H9 (cell line): ENCODE results near the gene MREG. TPM values are rescaled to one million over a fixed set of nuclear protein-coding genes. Genes with fewer than 3 reads are reported as not detected.

ENCODE experiments used
- DNase-seq: peaks from one replicate; pipeline ENCODE4 v3.0.0-alpha.2; 2017
- H2AFZ ChIP-seq: one replicate; pipeline ENCODE4 v1.6.1; 2013; ENCODE audit warnings: mild to moderate bottlenecking, low read length, control low read depth, moderate library complexity
- H2AK5ac ChIP-seq: 2 replicates; pipeline ENCODE4 v1.6.1; 2013; ENCODE audit warnings: low read length, control low read depth, mixed read lengths; ENCODE audit not compliant: insufficient read length
- H2BK120ac ChIP-seq: one replicate; pipeline ENCODE4 v1.6.1; 2013; ENCODE audit warnings: low read depth, mild to moderate bottlenecking, low read length, control low read depth, inconsistent platforms; ENCODE audit not compliant: poor library complexity, severe bottlenecking
- H2BK12ac ChIP-seq: 2 replicates; pipeline ENCODE4 v1.6.1; 2013; ENCODE audit warnings: low read length, control low read depth, mixed read lengths, low read depth; ENCODE audit not compliant: insufficient read length
- H2BK15ac ChIP-seq: 2 replicates; pipeline ENCODE4 v1.6.1; 2013; ENCODE audit warnings: low read depth, low read length, control low read depth
- H2BK20ac ChIP-seq: one replicate; pipeline ENCODE4 v1.6.1; 2013; ENCODE audit warnings: low read depth, mild to moderate bottlenecking, low read length, control low read depth, inconsistent platforms; ENCODE audit not compliant: poor library complexity, severe bottlenecking
- H2BK5ac ChIP-seq: 2 replicates; pipeline ENCODE4 v1.6.1; 2013; ENCODE audit warnings: low read length, control low read depth, mixed read lengths; ENCODE audit not compliant: insufficient read length
- H3K14ac ChIP-seq: 2 replicates; pipeline ENCODE4 v1.6.1; 2013; ENCODE audit warnings: low read length, control low read depth; ENCODE audit not compliant: insufficient read depth
- H3K18ac ChIP-seq: 2 replicates; pipeline ENCODE4 v1.6.1; 2013; ENCODE audit warnings: low read depth, mild to moderate bottlenecking, mixed read lengths, low read length, control low read depth; ENCODE audit not compliant: insufficient read length
- H3K23ac ChIP-seq: 2 replicates; pipeline ENCODE4 v1.6.1; 2013; ENCODE audit warnings: low read length, control low read depth, mixed read lengths, low read depth; ENCODE audit not compliant: insufficient read length
- H3K23me2 ChIP-seq: 2 replicates; pipeline ENCODE4 v1.6.1; 2013; ENCODE audit warnings: low read depth, mild to moderate bottlenecking, mixed read lengths, low read length, control low read depth; ENCODE audit not compliant: insufficient read length, poor library complexity, severe bottlenecking
- H3K27ac ChIP-seq: 2 replicates; pipeline ENCODE4 v1.5.1; 2013; ENCODE audit warnings: low read length, control low read depth, mixed read lengths, low read depth; ENCODE audit not compliant: insufficient read length
- H3K27me3 ChIP-seq: 2 replicates; pipeline ENCODE4 v1.6.1; 2013; ENCODE audit warnings: low read length, control low read depth, inconsistent platforms; ENCODE audit not compliant: insufficient read depth
- H3K4ac ChIP-seq: 2 replicates; pipeline ENCODE4 v1.6.1; 2013; ENCODE audit warnings: low read depth, mild to moderate bottlenecking, control low read depth, inconsistent platforms, low read length, moderate library complexity
- H3K4me1 ChIP-seq: 2 replicates; pipeline ENCODE4 v1.6.1; 2013; ENCODE audit warnings: low read length, control low read depth, inconsistent platforms; ENCODE audit not compliant: insufficient read depth
- H3K4me2 ChIP-seq: 2 replicates; pipeline ENCODE4 v1.6.1; 2013; ENCODE audit warnings: low read length, control low read depth, mixed read lengths; ENCODE audit not compliant: insufficient read length, insufficient read depth
- H3K56ac ChIP-seq: 2 replicates; pipeline ENCODE4 v1.6.1; 2013; ENCODE audit warnings: low read depth, mild to moderate bottlenecking, mixed read lengths, low read length, control low read depth; ENCODE audit not compliant: insufficient read length
- H3K79me1 ChIP-seq: 2 replicates; pipeline ENCODE4 v1.6.1; 2013; ENCODE audit warnings: low read depth, mild to moderate bottlenecking, moderate library complexity, low read length, control low read depth, inconsistent platforms; ENCODE audit not compliant: insufficient read depth, poor library complexity, severe bottlenecking
- H3K79me2 ChIP-seq: 2 replicates; pipeline ENCODE4 v1.6.1; 2013; ENCODE audit warnings: low read length, control low read depth, inconsistent platforms; ENCODE audit not compliant: insufficient read depth
- H3K9ac ChIP-seq: 2 replicates; pipeline ENCODE4 v1.6.1; 2013; ENCODE audit warnings: low read length, control low read depth, mixed read lengths; ENCODE audit not compliant: insufficient read length; ENCODE audit errors: extremely low read depth
- H3K9me3 ChIP-seq: one replicate; pipeline ENCODE4 v1.6.1; 2013; ENCODE audit warnings: low read depth, low read length, inconsistent platforms; ENCODE audit not compliant: control insufficient read depth
- H3T11ph ChIP-seq: one replicate; pipeline ENCODE4 v1.6.1; 2013; ENCODE audit warnings: mild to moderate bottlenecking, low read length, control low read depth, inconsistent platforms
- H4K20me1 ChIP-seq: one replicate; pipeline ENCODE4 v1.6.1; 2013; ENCODE audit not compliant: control insufficient read depth, insufficient read length, insufficient read depth
- H4K5ac ChIP-seq: 2 replicates; pipeline ENCODE4 v1.6.1; 2013; ENCODE audit warnings: low read depth, mild to moderate bottlenecking, mixed read lengths, low read length, control low read depth; ENCODE audit not compliant: insufficient read length
- H4K8ac ChIP-seq: replicated peaks from 2 replicates; pipeline ENCODE4 v1.6.1; 2013; ENCODE audit warnings: low read length, control low read depth, mixed read lengths, low read depth; ENCODE audit not compliant: insufficient read length
- H4K91ac ChIP-seq: 2 replicates; pipeline ENCODE4 v1.6.1; 2013; ENCODE audit warnings: low read depth, mild to moderate bottlenecking, moderate library complexity, mixed read lengths, low read length, control low read depth; ENCODE audit not compliant: insufficient read length
- H3K27ac Mint-ChIP-seq, 3 experiments: 2 replicates in 2 of 3; 3 replicates in 1 of 3; pipeline ENCODE4 v1.8.0; 2020 to 2021; ENCODE audit warnings: mixed read lengths in 3 of 3, mild to moderate bottlenecking in 1 of 3, moderate library complexity in 1 of 3
- H3K27me3 Mint-ChIP-seq: 2 replicates; pipeline ENCODE4 v1.8.0; 2021; ENCODE audit warnings: low read depth, mild to moderate bottlenecking, moderate library complexity, mixed read lengths
- H3K36me3 Mint-ChIP-seq, 3 experiments: 2 replicates in 2 of 3; 3 replicates in 1 of 3; pipeline ENCODE4 v1.8.0; 2020 to 2021; ENCODE audit warnings: low read depth in 3 of 3, mixed read lengths in 3 of 3; ENCODE audit not compliant: insufficient read depth in 1 of 3
- H3K4me1 Mint-ChIP-seq, 2 experiments: 2 replicates each; pipeline ENCODE4 v1.8.0; 2020; ENCODE audit warnings: mixed read lengths in 2 of 2
- H3K4me3 Mint-ChIP-seq, 2 experiments: 2 replicates in 1 of 2; 3 replicates in 1 of 2; pipeline ENCODE4 v1.8.0; 2020 to 2021; ENCODE audit warnings: mild to moderate bottlenecking in 2 of 2, mixed read lengths in 2 of 2, moderate library complexity in 1 of 2
- H3K9me3 Mint-ChIP-seq, 2 experiments: 2 replicates in 1 of 2; 3 replicates in 1 of 2; pipeline ENCODE4 v1.8.0; 2020; ENCODE audit warnings: mild to moderate bottlenecking in 2 of 2, mixed read lengths in 2 of 2, moderate library complexity in 1 of 2
- CTCF ChIP-seq: fragments of 200-600 bp; sonication (generic); conservative IDR thresholded peaks from 3 replicates; pipeline ENCODE4 v1.8.0; 2021; ENCODE audit warnings: antibody characterized with exemption, mild to moderate bottlenecking
- WGBS: extraction: QIAGEN DNeasy Blood & Tissue Kit; methylation state at CpG from one replicate; pipeline ENCODE4 v1.1.7; 2013; ENCODE audit warnings: missing lambda C conversion rate, low lambda C conversion rate, mixed read lengths; ENCODE audit not compliant: insufficient read length; ENCODE audit errors: extremely low coverage; 5-methylcytosine and 5-hydroxymethylcytosine counted together
- total RNA-seq: library from RNA; stranded (reverse); gene quantifications from 2 replicates; pipeline ENCODE4 v1.2.1, GENCODE V29; 2021

The MREG gene
- total RNA-seq, 1 experiment from 2014 or later = 21.8 TPM

- Histone ChIP-seq H3K4ac (no peak overlapping the region), H3K4me1 (no peaks in the 10 kb centered on the region), H2AK5ac (no peak overlapping the region), H3K23me2 (no peaks in the 10 kb centered on the region), H3K56ac (no peak overlapping the region), H3K9me3 (no peaks in the 10 kb centered on the region), H4K5ac (no peak overlapping the region), H4K8ac (no peak overlapping the region), H3K79me2 (no peaks in the 10 kb centered on the region), H3K18ac (no peak overlapping the region), H3K27me3 (no peaks in the 10 kb centered on the region), H2BK5ac (no peak overlapping the region), H3K27ac (no peak overlapping the region), H3T11ph (no peak overlapping the region), H2AFZ (no peak overlapping the region), H3K4me2 (no peak overlapping the region), H3K79me1 (peaks cover 3% of the 10 kb centered on the region), H3K23ac (no peak overlapping the region), H3K14ac (no peak overlapping the region), H2BK15ac (no peak overlapping the region), H4K91ac (no peak overlapping the region), H2BK12ac (no peak overlapping the region), H4K20me1 (no peaks in the 10 kb centered on the region), H3K9ac (no peak overlapping the region), H2BK20ac (no peak overlapping the region), H2BK120ac (no peak overlapping the region)
- DNase-seq = no peak
- Mint-ChIP-seq H3K27ac (no peak overlapping the region), H3K27me3 (no peaks in the 10 kb centered on the region), H3K9me3 (no peaks in the 10 kb centered on the region), H3K36me3 (peaks cover 8 to 20% (median 15%) of the 10 kb centered on the region in 3 experiments; a peak in 5 of 7 replicates), H3K4me1 (peaks cover 3 to 6% of the 10 kb centered on the region in 2 experiments; a peak in 3 of 4 replicates), H3K4me3 (no peak overlapping the region)
- no CpG with 5 or more reads among the region's 3 CpGs for WGBS
- TF ChIP-seq CTCF = peak; percentile 68
Observed at GRCh38 chr2:215949991-215950404, 63.4 kb downstream of the MREG start.
